HEK293T (cell line): Measurements from ENCODE around the gene CADPS.

Experiments used
- BHLHE40 ChIP-seq: fragments of 450-650 bp; IDR thresholded peaks from 2 replicates; pipeline ENCODE4 v1.6.1; 2016; ENCODE audit warnings: mild to moderate bottlenecking, moderate library complexity, borderline replicate concordance
- ELF4 ChIP-seq: fragments of 450-650 bp; IDR thresholded peaks from 2 replicates; pipeline ENCODE4 v1.6.1; 2017; ENCODE audit warnings: antibody characterized with exemption
- FOXK2 ChIP-seq: fragments of 450-650 bp; IDR thresholded peaks from 2 replicates; pipeline ENCODE4 v1.6.1; 2016; ENCODE audit warnings: mild to moderate bottlenecking
- SP1 ChIP-seq: fragments of 450-650 bp; IDR thresholded peaks from 2 replicates; pipeline ENCODE4 v1.6.1; 2017
- ZNF384 ChIP-seq: fragments of 450-650 bp; IDR thresholded peaks from 2 replicates; pipeline ENCODE4 v1.6.1; 2016

DNA sequence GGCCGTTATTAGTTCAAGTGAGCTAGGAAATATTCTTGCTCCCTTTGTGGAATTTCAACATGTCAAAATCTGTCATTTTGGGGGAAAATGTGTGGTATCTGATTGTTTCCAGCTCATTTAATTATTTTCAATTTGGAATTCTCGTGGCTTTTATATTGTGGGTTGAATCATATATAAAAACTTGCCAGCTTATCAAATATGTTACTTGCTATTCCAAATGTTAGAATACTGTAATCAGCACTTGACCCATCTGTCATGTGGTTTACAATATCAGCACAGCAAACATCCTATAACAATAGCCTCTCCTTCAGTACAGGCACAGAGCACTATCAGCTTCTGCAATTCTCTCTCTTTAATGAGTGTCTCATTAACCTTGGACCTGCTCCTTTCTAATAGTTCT, 371.7 kb downstream of the CADPS start:
- no peak for TF ChIP-seq SP1
- TF ChIP-seq FOXK2: no peak
- TF ChIP-seq ELF4: no peak
- TF ChIP-seq BHLHE40: no peak
- TF ChIP-seq ZNF384: no peak
